HG03064 (cell line): ENCODE results near the gene DNM2.
"Not testable (repeated sequence)": the region's sequence is repeated elsewhere in the genome, so short reads cannot be mapped to it uniquely, and the experiment has no call there.

Experiments used
- ATAC-seq: cut with Tn5 transposase; IDR thresholded peaks from one replicate; pipeline ENCODE4 v1.9.1; 2021; ENCODE audit warnings: low read depth; ENCODE audit not compliant: unreplicated experiment

Gene DNM2

GRCh38 chr19:10749435-10750384 is 31.8 kb downstream of the DNM2 start:
- ATAC-seq: no peak

DNA sequence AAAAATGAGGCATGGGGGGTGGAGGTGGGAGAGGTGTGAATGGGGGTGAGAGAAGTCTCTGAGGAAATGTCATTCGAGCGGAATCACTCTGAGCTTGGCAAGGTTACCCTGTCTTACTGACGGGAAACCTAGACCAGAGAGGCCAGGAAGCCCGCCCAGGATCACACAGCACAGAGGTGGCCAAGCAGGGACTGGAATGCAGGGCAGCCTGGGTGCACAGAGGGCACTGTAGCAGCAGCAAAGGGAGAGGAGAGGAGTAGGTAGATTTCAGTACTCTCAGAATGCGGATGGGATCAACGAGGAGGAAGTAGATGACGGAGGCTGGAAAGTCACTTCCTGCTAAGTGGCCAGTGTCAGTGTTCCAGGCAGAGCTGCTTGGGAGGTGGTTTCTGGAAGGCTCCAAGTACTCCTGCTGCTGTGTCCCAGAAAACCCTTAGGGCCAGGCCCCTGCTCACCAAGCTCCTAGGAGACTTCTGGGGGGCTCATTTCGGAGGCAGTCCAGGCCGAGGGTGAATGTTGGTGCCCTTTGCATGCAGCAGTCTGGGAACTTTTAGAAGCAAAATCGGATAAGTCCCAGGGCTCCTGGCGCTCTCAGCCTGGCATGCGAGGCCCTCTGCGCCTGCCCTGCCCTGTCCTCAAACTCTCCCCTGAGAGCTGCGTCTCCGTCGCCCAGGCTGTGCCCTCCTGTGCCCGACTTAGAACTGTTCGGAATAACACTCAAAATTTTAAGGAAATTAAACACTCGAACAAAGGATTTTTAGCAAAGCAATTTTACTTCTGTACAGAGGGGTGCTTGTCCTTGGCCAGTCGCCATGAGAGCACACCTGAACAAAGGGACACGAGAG is 33.5 kb downstream of the DNM2 start:
- no peak for ATAC-seq

GRCh38 chr19:10752237-10752912 is 34.5 kb downstream of the DNM2 start:
- ATAC-seq: no peak

GRCh38 chr19:10752913-10753704 is 35.2 kb downstream of the DNM2 start:
- no peak for ATAC-seq

- no peak for ATAC-seq
Observed at GRCh38 chr19:10756371-10756770, 38.5 kb downstream of the DNM2 start.

GRCh38 chr19:10756791-10757190 is 38.9 kb downstream of the DNM2 start:
- no peak for ATAC-seq

DNA sequence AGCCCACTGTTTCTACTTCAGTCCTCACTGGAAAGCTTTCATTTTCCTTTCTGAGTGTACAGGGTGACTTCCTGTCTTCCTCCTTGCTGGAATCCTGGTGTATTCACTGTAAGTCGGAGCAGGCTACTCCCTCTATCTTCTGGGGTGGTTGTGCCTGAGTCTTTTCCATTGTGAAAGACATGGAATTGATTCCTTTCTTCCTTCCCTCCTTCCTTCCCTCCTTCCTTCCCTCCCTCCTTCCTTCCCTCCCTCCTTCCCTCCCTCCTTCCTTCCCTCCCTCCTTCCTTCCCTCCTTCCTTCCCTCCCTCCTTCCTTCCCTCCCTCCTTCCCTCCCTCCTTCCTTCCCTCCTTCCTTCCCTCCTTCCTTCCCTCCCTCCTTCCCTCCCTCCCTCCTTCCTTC is 40.2 kb downstream of the DNM2 start:
- not testable (repeated sequence) for ATAC-seq

GRCh38 chr19:10758978-10759377 is 41.1 kb downstream of the DNM2 start:
- no peak for ATAC-seq

GRCh38 chr19:10760273-10760944 is 42.5 kb downstream of the DNM2 start:
- ATAC-seq: no peak

DNA sequence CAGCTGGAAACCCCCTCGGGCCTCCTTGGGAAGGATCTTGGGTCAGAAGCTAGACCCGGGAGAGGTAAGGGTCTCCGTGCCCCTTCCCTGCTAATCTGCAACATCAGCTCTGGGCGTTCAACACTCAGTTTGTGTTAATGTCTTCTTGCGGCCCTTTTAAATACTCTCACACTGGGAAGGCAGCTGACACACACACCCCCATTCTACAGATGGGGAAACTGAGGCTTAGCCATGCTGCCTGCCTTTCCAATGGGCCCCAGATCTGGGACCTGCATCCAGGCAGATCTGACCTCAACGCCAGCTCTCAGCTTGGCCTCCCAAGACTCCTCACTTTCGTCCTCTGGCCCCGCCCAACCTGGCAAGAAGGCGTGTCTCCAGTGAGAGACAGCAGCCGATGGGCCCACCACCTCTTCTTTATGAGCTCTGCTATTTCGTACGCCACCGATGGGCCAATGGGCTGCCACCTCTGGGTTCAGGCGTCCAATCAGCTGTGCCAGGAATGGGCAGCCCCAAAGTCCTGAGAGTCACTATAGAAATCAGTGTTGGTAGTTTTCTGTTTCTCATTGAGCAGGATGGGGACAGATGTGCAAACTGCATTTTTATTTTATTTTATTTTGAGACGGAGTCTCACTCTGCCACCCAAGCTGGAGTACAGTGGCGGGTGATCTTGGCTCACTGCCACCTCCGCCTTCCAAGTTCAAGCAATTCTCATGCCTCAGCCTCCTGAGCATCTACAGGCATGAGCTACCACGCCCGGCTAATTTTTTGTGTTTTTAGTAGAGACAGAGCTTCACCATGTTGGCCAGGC is 43.8 kb downstream of the DNM2 start:
- ATAC-seq: no peak

GRCh38 chr19:10762656-10763055 is 44.8 kb downstream of the DNM2 start:
- ATAC-seq: no peak

GRCh38 chr19:10763411-10763810 is 45.5 kb downstream of the DNM2 start:
- no peak for ATAC-seq

DNA sequence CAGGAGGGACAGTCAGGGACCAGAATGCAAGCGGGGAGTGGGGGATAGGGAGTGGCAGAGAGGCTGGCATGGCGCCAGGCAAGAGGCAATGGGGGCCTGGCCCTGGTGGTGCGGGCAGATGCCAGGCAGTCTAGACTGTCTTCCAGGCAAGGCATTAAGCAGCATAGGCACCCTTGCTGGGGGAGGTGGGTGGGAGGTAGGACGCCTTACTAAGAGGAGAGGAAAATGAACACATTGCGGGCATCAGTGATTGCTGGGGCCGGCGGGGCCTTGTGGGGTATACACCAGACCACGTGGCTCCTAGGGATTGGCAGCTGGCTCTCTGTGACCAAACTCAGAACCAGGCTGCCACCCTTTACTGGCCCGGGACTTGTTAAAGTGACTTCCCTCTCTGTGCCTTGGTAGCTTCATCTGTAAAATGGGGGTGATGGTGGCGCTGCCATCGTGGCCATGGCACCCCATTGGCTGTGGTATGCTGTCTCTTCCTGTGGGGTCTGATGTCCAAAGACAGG is 46.0 kb downstream of the DNM2 start:
- ATAC-seq: no peak

DNA sequence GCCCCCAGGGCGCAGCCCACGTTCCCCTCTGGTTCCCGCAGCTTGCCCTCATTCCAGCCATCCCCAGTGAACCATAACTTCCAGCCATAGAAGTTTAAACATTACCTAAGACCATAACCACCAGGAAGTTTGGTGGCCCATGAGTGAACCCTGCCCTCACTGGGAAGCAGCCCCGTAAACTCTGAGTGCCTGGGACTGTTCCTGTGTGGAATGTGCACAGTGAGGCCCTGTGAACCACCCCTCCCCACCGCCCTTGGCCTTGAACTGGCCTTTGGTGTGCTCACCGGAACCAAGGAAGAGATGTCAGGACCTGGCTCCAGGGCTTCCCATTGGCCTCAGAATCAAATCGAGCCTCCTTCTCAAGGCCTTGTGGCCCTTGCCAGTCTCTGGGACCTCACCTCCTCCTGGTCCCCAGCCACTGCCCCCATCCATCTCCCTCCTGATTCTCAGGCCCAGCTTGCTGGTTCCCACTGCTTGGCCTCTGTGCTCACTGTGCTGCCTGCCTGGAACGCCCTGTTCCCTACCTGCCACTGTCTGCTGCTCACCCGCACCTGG is 46.5 kb downstream of the DNM2 start:
- no peak for ATAC-seq

DNA sequence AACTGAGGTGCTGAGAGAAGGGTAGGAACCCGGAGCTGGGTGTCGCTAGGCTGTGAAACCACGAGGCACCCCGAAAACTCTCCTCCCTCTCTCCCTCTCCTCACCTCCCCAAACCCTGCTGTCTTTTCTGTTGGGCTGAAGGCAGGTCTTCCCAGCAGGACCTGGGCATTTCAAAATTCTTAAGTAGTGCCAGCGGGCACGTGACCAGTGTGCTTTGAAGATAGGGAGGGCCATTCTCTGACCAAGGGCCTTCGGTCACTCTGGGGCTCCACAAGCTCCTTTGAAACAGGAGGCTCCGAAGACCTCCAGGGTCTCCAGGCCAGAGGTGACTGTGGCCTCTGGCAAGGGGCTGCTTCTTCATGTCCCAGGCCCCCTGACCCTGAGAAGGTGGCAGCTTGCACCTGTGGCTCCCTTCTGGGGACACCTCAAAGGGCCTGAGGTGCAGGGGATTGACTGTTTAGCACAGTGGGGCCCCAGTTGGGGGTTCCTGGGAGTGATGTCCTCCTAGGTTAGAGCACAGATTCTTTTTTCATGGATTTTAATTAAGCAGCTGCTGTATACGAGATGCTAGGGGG is 48.3 kb downstream of the DNM2 start:
- no peak for ATAC-seq

DNA sequence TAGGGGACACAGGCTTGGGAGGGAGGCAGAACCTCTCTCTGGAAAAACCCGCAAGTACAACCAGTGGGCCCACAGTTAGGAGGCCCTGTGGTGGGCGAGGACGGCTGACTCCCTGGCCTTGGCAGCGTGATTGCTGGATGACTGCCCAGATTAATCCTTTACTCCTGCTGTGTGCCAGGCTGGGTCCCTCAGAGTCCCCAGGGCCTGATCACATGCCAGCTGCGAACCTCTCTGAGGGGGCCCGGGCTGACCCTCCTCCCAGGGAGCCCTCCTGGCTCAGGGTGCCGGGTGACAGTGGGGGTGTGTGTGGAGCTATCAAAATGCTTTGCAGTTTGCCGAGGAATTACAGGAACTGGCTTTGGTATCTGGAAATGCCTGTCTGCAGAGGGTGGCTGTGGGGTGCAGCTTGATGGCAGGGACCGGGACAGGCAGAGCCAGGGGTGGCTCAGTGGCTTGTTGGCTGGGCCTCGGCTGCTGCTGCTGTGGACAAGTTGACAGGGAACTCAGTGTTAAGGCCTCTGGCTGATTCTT is 48.9 kb downstream of the DNM2 start:
- no peak for ATAC-seq

DNA sequence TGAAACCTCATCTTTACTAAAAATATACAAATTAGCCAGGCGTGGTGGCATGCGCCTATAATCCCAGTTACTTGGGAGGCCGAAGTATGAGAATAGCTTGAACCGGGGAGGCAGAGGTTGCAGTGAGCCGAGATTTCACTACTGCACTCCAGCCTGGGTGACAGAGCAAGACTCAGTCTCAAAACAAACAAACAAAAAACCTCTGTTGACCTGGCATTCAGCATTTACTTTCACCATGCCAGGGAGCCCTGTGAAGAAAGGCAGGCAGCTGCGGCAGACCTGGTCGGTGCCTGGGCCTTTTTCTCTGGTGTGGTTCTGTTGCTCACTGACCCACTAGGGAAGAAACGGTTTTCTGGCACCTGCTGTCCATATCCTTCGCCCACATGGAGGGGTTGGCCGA is 49.8 kb downstream of the DNM2 start:
- ATAC-seq: no peak

DNA sequence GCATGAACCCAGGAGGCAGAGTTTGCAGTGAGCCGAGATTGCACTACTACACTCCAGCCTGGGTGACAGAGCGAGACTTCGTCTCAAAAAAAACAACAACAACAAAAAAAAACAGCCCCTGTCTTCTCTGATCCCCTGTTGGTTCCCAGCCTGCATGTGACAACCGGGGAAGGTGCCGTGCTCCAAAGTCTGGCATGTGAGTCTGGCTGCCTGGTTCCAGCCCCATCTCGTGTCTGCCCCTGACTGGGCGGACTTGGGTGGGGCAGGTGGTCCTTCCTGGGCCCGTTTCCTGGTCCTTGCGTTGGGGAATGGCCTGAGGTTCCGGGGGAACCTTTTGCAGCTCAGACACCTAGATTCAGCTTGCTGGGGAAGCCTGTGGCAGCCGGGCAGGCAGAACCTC is 50.5 kb downstream of the DNM2 start:
- ATAC-seq: no peak
